H1 (cell line): Measurements from ENCODE around the gene PLLP. TPM values are rescaled to one million over a fixed set of nuclear protein-coding genes. Genes with fewer than 3 reads are reported as not detected.

Experiments used
- CTCF ChIA-PET: fragments of 300-600 bp; sonication (Branson Sonifier 250); formaldehyde crosslinking; loops from one replicate; lab custom pipeline; 2021; ENCODE audit not compliant: partially characterized antibody; lab: Charles Lee
- POLR2A ChIA-PET: fragments of 300-600 bp; sonication (Branson Sonifier 250); formaldehyde crosslinking; loops from one replicate; lab custom pipeline; 2021; ENCODE audit warnings: inconsistent platforms; ENCODE audit not compliant: partially characterized antibody; lab: Charles Lee
- DNase-seq, 2 experiments: peaks; one replicate each; pipeline versions ENCODE4 v3.0.0 to v3.0.0-alpha.2; 2010 to 2022; ENCODE audit warnings: low spot score in 2 of 2, low read depth in 1 of 2, mixed read lengths in 1 of 2
- FAIRE-seq: peaks from 2 replicates; lab custom pipeline; 2011; peaks lifted over from hg19 to GRCh38; lab: Jason Lieb, UNC
- H2AFZ ChIP-seq: 2 replicates; pipeline ENCODE4 v1.8.1; 2012; ENCODE audit warnings: low read length, inconsistent platforms
- H2AK5ac ChIP-seq: 2 replicates; pipeline ENCODE4 v1.6.1; 2013; ENCODE audit warnings: low read depth, low read length
- H2BK120ac ChIP-seq: replicated peaks from 2 replicates; pipeline ENCODE3; 2013; ENCODE audit warnings: low read depth, low read length, inconsistent platforms
- H2BK12ac ChIP-seq: 2 replicates; pipeline ENCODE4 v1.6.1; 2013; ENCODE audit warnings: low read depth, low read length
- H2BK15ac ChIP-seq: 2 replicates; pipeline ENCODE4 v1.6.1; 2013; ENCODE audit warnings: low read length
- H2BK20ac ChIP-seq: 2 replicates; pipeline ENCODE4 v1.6.1; 2013; ENCODE audit warnings: low read length
- H2BK5ac ChIP-seq: 2 replicates; pipeline ENCODE4 v1.6.1; 2013; ENCODE audit warnings: low read depth, low read length
- H3K14ac ChIP-seq: 2 replicates; pipeline ENCODE4 v1.6.1; 2013; ENCODE audit warnings: inconsistent platforms; ENCODE audit not compliant: insufficient read length
- H3K18ac ChIP-seq: 2 replicates; pipeline ENCODE4 v1.6.1; 2013; ENCODE audit warnings: low read length; ENCODE audit errors: extremely low read depth
- H3K23ac ChIP-seq: 2 replicates; pipeline ENCODE4 v1.6.1; 2013; ENCODE audit warnings: inconsistent platforms; ENCODE audit not compliant: insufficient read length
- H3K23me2 ChIP-seq: 2 replicates; pipeline ENCODE4 v1.6.1; 2013; ENCODE audit warnings: low read depth, low read length
- H3K27ac ChIP-seq: 2 replicates; pipeline ENCODE4 v1.6.1; 2011; ENCODE audit warnings: low read depth, low read length, inconsistent platforms
- H3K27me3 ChIP-seq, 4 experiments: replicated peaks in 1 of 4; 1 replicate in 1 of 4; 2 replicates in 3 of 4; pipeline versions ENCODE4 v1.6.1 to v1.8.1; 2011 to 2013; ENCODE audit warnings: low read length in 3 of 4, mild to moderate bottlenecking in 3 of 4, inconsistent platforms in 2 of 4, mixed read lengths in 2 of 4, moderate library complexity in 1 of 4; ENCODE audit not compliant: control insufficient read depth in 3 of 4, insufficient read depth in 3 of 4; ENCODE audit errors: extremely low read depth in 1 of 4
- H3K36me3 ChIP-seq, 4 experiments: 2 replicates each; pipeline versions ENCODE4 v1.6.1 to v1.8.1; 2011 to 2013; ENCODE audit warnings: mild to moderate bottlenecking in 4 of 4, low read length in 3 of 4, moderate library complexity in 2 of 4, control low read depth in 1 of 4, inconsistent platforms in 1 of 4; ENCODE audit not compliant: insufficient read depth in 4 of 4, control insufficient read depth in 2 of 4
- H3K4ac ChIP-seq: replicated peaks from 2 replicates; pipeline ENCODE3; 2013; ENCODE audit warnings: low read length, low read depth, mixed read lengths, inconsistent platforms; ENCODE audit not compliant: insufficient read length
- H3K4me1 ChIP-seq, 4 experiments: replicated peaks in 1 of 4; 1 replicate in 1 of 4; 2 replicates in 3 of 4; pipeline versions ENCODE4 v1.6.1 to v1.8.1; 2011 to 2013; ENCODE audit warnings: low read length in 3 of 4, inconsistent platforms in 2 of 4, mixed read lengths in 1 of 4; ENCODE audit not compliant: insufficient read depth in 4 of 4, control insufficient read depth in 3 of 4
- H3K4me2 ChIP-seq, 2 experiments: 2 replicates each; pipeline versions ENCODE4 v1.6.1 to v1.8.1; 2011 to 2013; ENCODE audit warnings: low read depth in 2 of 2, low read length in 2 of 2, control low read depth in 1 of 2, inconsistent platforms in 1 of 2, mild to moderate bottlenecking in 1 of 2; ENCODE audit not compliant: insufficient read depth in 1 of 2
- H3K4me3 ChIP-seq, 4 experiments: fragments of 200-600, 300-600 bp in 1 of 4; sonication (generic), shearing (Covaris generic), sonication (Bioruptor Twin) in 1 of 4; 2 replicates each; pipeline versions ENCODE4 v1.5.1 to v1.8.1; 2011 to 2016; ENCODE audit warnings: low read length in 4 of 4, low read depth in 3 of 4, control low read depth in 2 of 4, inconsistent platforms in 2 of 4, mild to moderate bottlenecking in 2 of 4, mixed read lengths in 1 of 4, moderate library complexity in 1 of 4; ENCODE audit not compliant: insufficient read depth in 2 of 4; ENCODE audit errors: extremely low read depth in 1 of 4
- H3K56ac ChIP-seq: replicated peaks from 2 replicates; pipeline ENCODE3; 2013; ENCODE audit warnings: low read depth, mild to moderate bottlenecking, mixed read lengths, low read length, inconsistent platforms; ENCODE audit not compliant: insufficient read length
- H3K79me1 ChIP-seq: 2 replicates; pipeline ENCODE4 v1.6.1; 2013; ENCODE audit warnings: low read depth, low read length, control low read depth
- H3K79me2 ChIP-seq, 2 experiments: 2 replicates each; pipeline versions ENCODE4 v1.6.1 to v1.8.1; 2012 to 2013; ENCODE audit warnings: low read length in 2 of 2, mild to moderate bottlenecking in 2 of 2, inconsistent platforms in 1 of 2; ENCODE audit not compliant: insufficient read depth in 2 of 2, control insufficient read depth in 1 of 2
- H3K9ac ChIP-seq, 4 experiments: replicated peaks in 1 of 4; 1 replicate in 1 of 4; 2 replicates in 3 of 4; pipeline versions ENCODE4 v1.6.1 to v1.8.1; 2011 to 2013; ENCODE audit warnings: low read depth in 3 of 4, low read length in 3 of 4, control low read depth in 2 of 4, mild to moderate bottlenecking in 2 of 4, moderate library complexity in 2 of 4, inconsistent platforms in 1 of 4; ENCODE audit errors: extremely low read depth in 1 of 4
- H3K9me3 ChIP-seq, 2 experiments: 2 replicates each; pipeline versions ENCODE4 v1.6.1 to v1.8.1; 2012 to 2013; ENCODE audit warnings: mild to moderate bottlenecking in 2 of 2, moderate library complexity in 2 of 2, control low read depth in 1 of 2, inconsistent platforms in 1 of 2, low read depth in 1 of 2, low read length in 1 of 2, mixed read lengths in 1 of 2; ENCODE audit not compliant: insufficient read depth in 2 of 2
- H4K20me1 ChIP-seq, 2 experiments: replicated peaks in 1 of 2; 2 replicates each; pipeline versions ENCODE3 to v1.8.1; 2011 to 2013; ENCODE audit warnings: inconsistent platforms in 2 of 2, low read length in 2 of 2, mild to moderate bottlenecking in 1 of 2; ENCODE audit not compliant: insufficient read depth in 2 of 2, control insufficient read depth in 1 of 2
- H4K5ac ChIP-seq: 2 replicates; pipeline ENCODE4 v1.6.1; 2013; ENCODE audit warnings: low read length, low read depth, mixed read lengths, inconsistent platforms; ENCODE audit not compliant: insufficient read length
- H4K8ac ChIP-seq: 2 replicates; pipeline ENCODE4 v1.8.0; 2013; ENCODE audit warnings: mild to moderate bottlenecking, moderate library complexity, low read length, inconsistent platforms; ENCODE audit not compliant: insufficient read depth; ENCODE audit errors: extremely low read depth
- H4K91ac ChIP-seq: replicated peaks from 2 replicates; pipeline ENCODE3; 2013; ENCODE audit warnings: low read length, mixed read lengths, inconsistent platforms; ENCODE audit not compliant: insufficient read length
- BACH1 ChIP-seq: IDR thresholded peaks from 2 replicates; pipeline ENCODE4 v1.6.1; 2012; ENCODE audit warnings: low read length, improper control_type of control experiment
- CBX8 ChIP-seq: fragments of 300-800, 300-1000 bp; sonication (generic); IDR thresholded peaks from 2 replicates; pipeline ENCODE4 v1.7.1; 2016; ENCODE audit warnings: low read depth, low read length, borderline replicate concordance
- CREB1 ChIP-seq: IDR thresholded peaks from 2 replicates; pipeline ENCODE4 v1.6.1; 2012; ENCODE audit warnings: inconsistent platforms
- GTF2F1 ChIP-seq: IDR thresholded peaks from 2 replicates; pipeline ENCODE4 v1.6.1; 2012; ENCODE audit warnings: low read depth, low read length, improper control_type of control experiment, borderline replicate concordance
- HDAC6 ChIP-seq: IDR thresholded peaks from one replicate; pipeline ENCODE4 v1.7.1; 2012; ENCODE audit warnings: low read depth, mild to moderate bottlenecking, inconsistent platforms, low read length, moderate library complexity
- MAFK ChIP-seq: IDR thresholded peaks from 2 replicates; pipeline ENCODE4 v1.6.1; 2012; ENCODE audit warnings: low read depth, mild to moderate bottlenecking, improper control_type of control experiment, low read length
- NRF1 ChIP-seq: IDR thresholded peaks from 2 replicates; pipeline ENCODE4 v1.6.1; 2011; ENCODE audit warnings: mild to moderate bottlenecking, low read depth, low read length, improper control_type of control experiment
- POLR2A ChIP-seq, 2 experiments: IDR thresholded peaks; 1 replicate in 1 of 2; 2 replicates in 1 of 2; pipeline ENCODE4 v1.6.1; 2011; ENCODE audit warnings: low read depth in 2 of 2, low read length in 2 of 2, mild to moderate bottlenecking in 2 of 2; ENCODE audit errors: control extremely low read depth in 1 of 2
- RAD21 ChIP-seq, 2 experiments: IDR thresholded peaks in 1 of 2; conservative IDR thresholded peaks in 1 of 2; 2 replicates each; pipeline ENCODE4 v1.6.1; 2011; ENCODE audit warnings: low read depth in 2 of 2, low read length in 2 of 2, improper control_type of control experiment in 1 of 2, inconsistent platforms in 1 of 2, mild to moderate bottlenecking in 1 of 2, moderate library complexity in 1 of 2
- RNF2 ChIP-seq: fragments of 200-900, 300-1000 bp; sonication (generic); IDR thresholded peaks from 2 replicates; pipeline ENCODE4 v1.7.1; 2016; ENCODE audit warnings: borderline replicate concordance, low read depth, mild to moderate bottlenecking, antibody characterized with exemption, low read length; ENCODE audit not compliant: poor library complexity, severe bottlenecking; ENCODE audit errors: missing control alignments
- SIN3A ChIP-seq, 2 experiments: IDR thresholded peaks in 1 of 2; conservative IDR thresholded peaks in 1 of 2; 2 replicates each; pipeline ENCODE4 v1.6.1; 2011 to 2012; ENCODE audit warnings: low read length in 2 of 2, improper control_type of control experiment in 1 of 2, low read depth in 1 of 2, mild to moderate bottlenecking in 1 of 2
- TBP ChIP-seq: IDR thresholded peaks from 2 replicates; pipeline ENCODE4 v1.6.1; 2011; ENCODE audit warnings: low read depth, low read length, improper control_type of control experiment
- TCF12 ChIP-seq: IDR thresholded peaks from 2 replicates; pipeline ENCODE4 v1.6.1; 2011; ENCODE audit warnings: low read depth, mild to moderate bottlenecking, low read length
- WGBS, 2 experiments: shearing (Covaris generic) in 1 of 2; methylation state at CpG; one replicate each; pipeline versions ENCODE4 v1.1.6 to v1.1.7; 2013 to 2015; ENCODE audit warnings: low lambda C conversion rate in 2 of 2, mixed read lengths in 2 of 2, inconsistent platforms in 1 of 2, low coverage in 1 of 2, missing lambda C conversion rate in 1 of 2; ENCODE audit not compliant: insufficient replicate concordance in 2 of 2, insufficient coverage in 1 of 2, insufficient read length in 1 of 2; ENCODE audit errors: extremely low coverage in 1 of 2, missing lambda C conversion rate in 1 of 2; 5-methylcytosine and 5-hydroxymethylcytosine counted together
- polyA plus RNA-seq, 7 experiments: library from polyadenylated mRNA; depleted of rRNA in 3 of 7; stranded (reverse) in 5 of 7; unstranded in 2 of 7; fragments of >200 nt in 5 of 7; fragments of 200-250 nt in 2 of 7; gene quantifications; 1 replicate in 5 of 7; 2 replicates in 1 of 7; 4 replicates in 1 of 7; pipeline versions ENCODE4 v1.2.1 to v1.2.3, GENCODE V29; 2011 to 2013; ENCODE audit warnings: missing spikeins in 2 of 7, mixed read lengths in 2 of 7
- total RNA-seq: library from RNA; stranded (reverse); fragmentation: NEBNext Ultra II Directional; extraction: Animal tissue kit (Norgen Biotek cat#: 25700); gene quantifications from 2 replicates; pipeline ENCODE4 v1.2.1, GENCODE V29; 2021
- TF ChIP-seq, protein P1 (sequence below): IDR thresholded peaks from 2 replicates; pipeline ENCODE4 v1.6.1; 2011; ENCODE audit warnings: low read depth, mild to moderate bottlenecking, low read length; ENCODE audit not compliant: insufficient read depth

The PLLP gene
- total and polyA plus RNA-seq, 2 of the 8 experiments (the other 6 are each of a cell fraction or from before 2014, with no cell fraction given): 2.9 to 10.6 TPM

DNA sequence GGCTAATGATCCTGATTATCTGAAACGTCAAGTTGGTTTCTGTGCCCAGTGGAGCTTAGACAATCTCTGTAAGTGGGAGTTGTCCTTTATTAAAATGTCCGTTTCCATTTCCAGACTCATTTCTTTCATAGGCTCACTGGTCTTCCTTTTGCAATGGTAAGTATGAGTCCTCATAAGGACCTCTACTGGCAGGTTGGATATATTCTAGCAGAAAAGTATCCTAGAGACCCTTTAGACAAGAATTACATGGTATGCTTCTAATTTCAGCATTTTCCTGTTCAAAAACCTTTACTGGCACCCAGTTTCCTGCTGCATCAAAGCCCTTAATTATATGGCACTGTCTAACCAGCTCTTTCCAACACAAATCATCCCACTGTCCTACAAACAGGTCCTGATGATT, 67.5 kb downstream of the PLLP start:
- H3K27me3 ChIP-seq: no peaks in the 10 kb centered on the region
- H2BK120ac ChIP-seq: no peak overlapping the region
- H3K9me3 ChIP-seq: no peaks in the 10 kb centered on the region
- no peak overlapping the region for H3K4me3 ChIP-seq
- FAIRE-seq: no peak
- H3K9ac ChIP-seq: no peak overlapping the region
- H2BK5ac ChIP-seq: no peak overlapping the region
- H3K18ac ChIP-seq: no peak overlapping the region
- H3K36me3 ChIP-seq: peaks cover 7 to 65% (median 30%) of the 10 kb centered on the region in 4 experiments; a peak in 7 of 8 replicates
- H3K79me1 ChIP-seq: no peaks in the 10 kb centered on the region
- no peak overlapping the region for H3K56ac ChIP-seq
- H2AFZ ChIP-seq: no peak overlapping the region
- no peak overlapping the region for H4K5ac ChIP-seq
- no peaks in the 10 kb centered on the region for H3K23me2 ChIP-seq
- no peaks in the 10 kb centered on the region for H3K4me1 ChIP-seq
- H4K20me1 ChIP-seq: peaks cover 0 to 2% of the 10 kb centered on the region in 2 experiments
- no peaks in the 10 kb centered on the region for H3K79me2 ChIP-seq
- no peak overlapping the region for H2BK15ac ChIP-seq
- H3K27ac ChIP-seq: no peak overlapping the region
- H3K4me2 ChIP-seq: no peak overlapping the region
- ChIA-PET CTCF (interaction anchor here (1.1 kb wide), 1 partner anchor 12 kb away, joined by 4 read pairs; no protein-coding TSS in a partner anchor), POLR2A (no interaction called here)
- DNase-seq: no peak
- 77% methylated on average over 2 of the region's 2 CpGs; no CpG with 5 or more reads in 1 of the 2 experiments for WGBS, 2 experiments
- H3K23ac ChIP-seq: no peak overlapping the region
- H2BK20ac ChIP-seq: no peak overlapping the region
- no peak overlapping the region for H4K8ac ChIP-seq
- H4K91ac ChIP-seq: no peak overlapping the region
- H3K14ac ChIP-seq: no peak overlapping the region
- no peak overlapping the region for H2BK12ac ChIP-seq
- H2AK5ac ChIP-seq: no peak overlapping the region
- no peak overlapping the region for H3K4ac ChIP-seq
- TF ChIP-seq RNF2 (no peak), TCF12 (no peak), CREB1 (no peak), TBP (no peak), POLR2A (IDR thresholded peaks at IDR 0.05; ENCODE audit: control extremely low read depth in 1 of 2, low read depth in 2 of 2, low read length in 2 of 2) (no peak), CBX8 (no peak), GTF2F1 (no peak), NRF1 (no peak), MAFK (no peak), BACH1 (no peak), HDAC6 (no peak), SIN3A (conservative IDR thresholded peaks at IDR 0.05 in 1 of 2, IDR thresholded peaks at IDR 0.05 in 1 of 2; ENCODE audit: low read depth in 1 of 2, low read length in 2 of 2) (no peak), RAD21 (IDR thresholded peaks at IDR 0.05 in 1 of 2, conservative IDR thresholded peaks at IDR 0.05 in 1 of 2; ENCODE audit: low read depth in 2 of 2, low read length in 2 of 2) (no peak)
- TF ChIP-seq, protein P1, sequence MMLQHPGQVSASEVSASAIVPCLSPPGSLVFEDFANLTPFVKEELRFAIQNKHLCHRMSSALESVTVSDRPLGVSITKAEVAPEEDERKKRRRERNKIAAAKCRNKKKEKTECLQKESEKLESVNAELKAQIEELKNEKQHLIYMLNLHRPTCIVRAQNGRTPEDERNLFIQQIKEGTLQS: no peak
